ENCODE measurements around the gene LDHAL6B. TPM values are rescaled to one million over a fixed set of nuclear protein-coding genes. Genes with fewer than 3 reads are reported as not detected.

LDHAL6B gene
- total and polyA plus RNA-seq, 9 of the 15 experiments (the other 6 are each of a cell fraction or from before 2014, with no cell fraction given) = not detected

DNA sequence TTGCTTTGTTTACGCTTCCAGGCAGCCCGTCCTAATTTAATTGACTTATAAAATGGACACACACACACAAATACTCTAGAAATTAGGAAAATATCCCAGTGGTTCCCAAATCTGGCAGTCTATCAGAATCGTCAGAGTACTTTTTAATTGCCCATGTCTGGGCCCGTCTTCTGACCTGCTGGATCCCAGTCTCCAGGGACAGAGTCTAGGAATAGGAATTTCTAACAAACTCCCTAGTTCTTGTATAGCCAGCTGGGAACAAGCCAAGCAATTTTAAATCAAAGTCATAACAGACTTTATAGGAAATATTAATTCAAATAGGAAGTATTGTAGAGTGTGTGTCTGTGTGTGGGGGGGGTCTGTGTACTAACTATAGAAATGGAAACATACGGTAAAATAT is 33.4 kb downstream of the LDHAL6B start:
- no peaks in the 10 kb centered on the region for H3K79me2 ChIP-seq (ENCODE audit: control insufficient read depth, insufficient read depth, low read length)
- DNase-seq (ENCODE audit: extremely low read depth in 1 of 4, low spot score in 3 of 4) = no peak
- H2AFZ ChIP-seq (ENCODE audit: low read depth, low read length) = no peak overlapping the region
- peaks cover 0 to 6% of the 10 kb centered on the region in 2 experiments; a peak in 3 of 5 replicates for H3K27me3 ChIP-seq (ENCODE audit: control insufficient read depth in 2 of 2, insufficient read depth in 2 of 2, low read length in 2 of 2)
- no TSS peak for BruUV-seq (replicated peaks)
- ChIA-PET CTCF (ENCODE audit: low intra/inter-chr PET ratio) (no interaction called here), POLR2A (no interaction called here)
- 2% methylated on average over 5 of the region's 5 CpGs for WGBS (ENCODE audit: insufficient coverage, low coverage, missing lambda C conversion rate)
- H3K4me1 ChIP-seq (replicated peaks in 1 of 2; ENCODE audit: control insufficient read depth in 2 of 2, insufficient read depth in 2 of 2, low read length in 2 of 2) = no peaks in the 10 kb centered on the region
- H3K27ac ChIP-seq (ENCODE audit: extremely low read depth, low read depth, low read length) = no peak overlapping the region
- H4K20me1 ChIP-seq (replicated peaks; ENCODE audit: control insufficient read depth, insufficient read depth, low read length) = no peaks in the 10 kb centered on the region
- H3K36me3 ChIP-seq (ENCODE audit: control insufficient read depth, insufficient read depth, low read length) = no peaks in the 10 kb centered on the region
- H3K9ac ChIP-seq (ENCODE audit: insufficient read depth in 1 of 2, low read depth in 2 of 2, low read length in 2 of 2) = no peak overlapping the region
- no peak overlapping the region for H3K4me2 ChIP-seq (ENCODE audit: insufficient read depth, low read length)
- no peaks in the 10 kb centered on the region for H3K9me1 ChIP-seq (ENCODE audit: control insufficient read depth, insufficient read depth, low read length)
- ATAC-seq = no peak
- H3K4me3 ChIP-seq = no peak overlapping the region
- no peak for FAIRE-seq
- intact Hi-C loops (cut with micrococcal nuclease) (no loop called here), in situ Hi-C loops (cut with MboI) (no loop called here)
- TF ChIP-seq ZC3H4 (CRISPR knock-in tag; IDR thresholded peaks at IDR 0.05; ENCODE audit: borderline replicate concordance) = no peak
- no peak for TF ChIP-seq ZNF239 (CRISPR knock-in tag; IDR thresholded peaks at IDR 0.05)
- no peak for TF ChIP-seq HMG20A (CRISPR knock-in tag; conservative IDR thresholded peaks at IDR 0.05)
- no peak for TF ChIP-seq SMAD3 (CRISPR knock-in tag; conservative IDR thresholded peaks at IDR 0.05)
- no peak for TF ChIP-seq ETS2 (tag; IDR thresholded peaks at IDR 0.05; ENCODE audit: borderline replicate concordance, poor library complexity, severe bottlenecking)
- TF ChIP-seq ZNF174 (CRISPR knock-in tag; IDR thresholded peaks at IDR 0.05) = no peak
- TF ChIP-seq DNMT1 (IDR thresholded peaks at IDR 0.05) = no peak
- TF ChIP-seq, protein P1, sequence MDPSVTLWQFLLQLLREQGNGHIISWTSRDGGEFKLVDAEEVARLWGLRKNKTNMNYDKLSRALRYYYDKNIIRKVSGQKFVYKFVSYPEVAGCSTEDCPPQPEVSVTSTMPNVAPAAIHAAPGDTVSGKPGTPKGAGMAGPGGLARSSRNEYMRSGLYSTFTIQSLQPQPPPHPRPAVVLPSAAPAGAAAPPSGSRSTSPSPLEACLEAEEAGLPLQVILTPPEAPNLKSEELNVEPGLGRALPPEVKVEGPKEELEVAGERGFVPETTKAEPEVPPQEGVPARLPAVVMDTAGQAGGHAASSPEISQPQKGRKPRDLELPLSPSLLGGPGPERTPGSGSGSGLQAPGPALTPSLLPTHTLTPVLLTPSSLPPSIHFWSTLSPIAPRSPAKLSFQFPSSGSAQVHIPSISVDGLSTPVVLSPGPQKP (CRISPR knock-in tag; IDR thresholded peaks at IDR 0.05) = no peak
- no peaks in the 10 kb centered on the region for H3K9me3 ChIP-seq (replicated peaks; ENCODE audit: control insufficient read depth, insufficient read depth, low read depth, low read length)
